Stimulated activated naive CD8-positive, alpha-beta T cell treated with anti-CD3 and anti-CD28 coated beads, Interleukin-15, Interleukin-2, amounts not matched to agents 100 ng/mL and 50 ng/mL, for 24 hours (primary cell): ENCODE results near the gene EIF3CL.
A peak's percentile ranks its signal among the peaks of the same experiment; 100 is the strongest.
"Not testable (repeated sequence)": the region's sequence is repeated elsewhere in the genome, so short reads cannot be mapped to it uniquely, and the experiment has no call there.

ENCODE experiments used
- H3K27ac Mint-ChIP-seq: one replicate; pipeline ENCODE4 v1.8.0; 2021; ENCODE audit warnings: mild to moderate bottlenecking, mixed read lengths
- H3K27me3 Mint-ChIP-seq: one replicate; pipeline ENCODE4 v1.8.0; 2021; ENCODE audit warnings: mixed read lengths
- H3K36me3 Mint-ChIP-seq: one replicate; pipeline ENCODE4 v1.8.0; 2021; ENCODE audit warnings: low read depth, mixed read lengths
- H3K4me1 Mint-ChIP-seq: one replicate; pipeline ENCODE4 v1.8.0; 2021; ENCODE audit warnings: low read depth, mixed read lengths
- H3K4me3 Mint-ChIP-seq: one replicate; pipeline ENCODE4 v1.8.0; 2021; ENCODE audit warnings: mild to moderate bottlenecking, mixed read lengths
- H3K9me3 Mint-ChIP-seq: one replicate; pipeline ENCODE4 v1.8.0; 2021; ENCODE audit warnings: mixed read lengths

Gene EIF3CL, protein sequence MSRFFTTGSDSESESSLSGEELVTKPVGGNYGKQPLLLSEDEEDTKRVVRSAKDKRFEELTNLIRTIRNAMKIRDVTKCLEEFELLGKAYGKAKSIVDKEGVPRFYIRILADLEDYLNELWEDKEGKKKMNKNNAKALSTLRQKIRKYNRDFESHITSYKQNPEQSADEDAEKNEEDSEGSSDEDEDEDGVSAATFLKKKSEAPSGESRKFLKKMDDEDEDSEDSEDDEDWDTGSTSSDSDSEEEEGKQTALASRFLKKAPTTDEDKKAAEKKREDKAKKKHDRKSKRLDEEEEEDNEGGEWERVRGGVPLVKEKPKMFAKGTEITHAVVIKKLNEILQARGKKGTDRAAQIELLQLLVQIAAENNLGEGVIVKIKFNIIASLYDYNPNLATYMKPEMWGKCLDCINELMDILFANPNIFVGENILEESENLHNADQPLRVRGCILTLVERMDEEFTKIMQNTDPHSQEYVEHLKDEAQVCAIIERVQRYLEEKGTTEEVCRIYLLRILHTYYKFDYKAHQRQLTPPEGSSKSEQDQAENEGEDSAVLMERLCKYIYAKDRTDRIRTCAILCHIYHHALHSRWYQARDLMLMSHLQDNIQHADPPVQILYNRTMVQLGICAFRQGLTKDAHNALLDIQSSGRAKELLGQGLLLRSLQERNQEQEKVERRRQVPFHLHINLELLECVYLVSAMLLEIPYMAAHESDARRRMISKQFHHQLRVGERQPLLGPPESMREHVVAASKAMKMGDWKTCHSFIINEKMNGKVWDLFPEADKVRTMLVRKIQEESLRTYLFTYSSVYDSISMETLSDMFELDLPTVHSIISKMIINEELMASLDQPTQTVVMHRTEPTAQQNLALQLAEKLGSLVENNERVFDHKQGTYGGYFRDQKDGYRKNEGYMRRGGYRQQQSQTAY

GRCh38 chr16:28403220-28404072 is at the start of gene EIF3CL:
Gene EIF3CL (minus strand): TSS chr16:28403841. CDS start chr16:28403618, 223 bp downstream.
- H3K4me3 Mint-ChIP-seq = peak within 1 kb of the TSS; percentile 78
- not testable (repeated sequence) for H3K36me3 Mint-ChIP-seq, H3K9me3 Mint-ChIP-seq, H3K27me3 Mint-ChIP-seq, H3K4me1 Mint-ChIP-seq, H3K27ac Mint-ChIP-seq

DNA sequence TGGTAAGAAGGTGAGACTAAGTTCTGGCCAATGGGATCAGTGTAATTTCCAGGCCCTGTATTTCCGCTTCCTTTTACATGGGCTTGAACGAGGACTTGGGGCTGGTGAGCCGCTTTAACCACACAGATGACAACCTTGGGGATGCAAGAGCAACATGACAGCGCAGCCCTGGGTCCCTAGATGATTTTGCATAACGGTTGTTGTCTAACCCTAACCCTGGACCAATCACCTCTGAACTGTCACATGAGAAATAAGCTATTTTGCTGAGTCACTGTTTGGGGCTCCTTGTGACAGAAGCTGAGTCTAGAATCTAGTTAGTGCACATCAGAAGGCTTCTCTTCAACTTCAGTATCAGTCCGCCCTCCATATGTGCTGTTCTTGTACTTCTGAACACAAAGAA is 43.4 kb upstream of the EIF3CL start:
- H3K4me3 Mint-ChIP-seq, H3K27me3 Mint-ChIP-seq, H3K9me3 Mint-ChIP-seq, H3K4me1 Mint-ChIP-seq, H3K36me3 Mint-ChIP-seq, H3K27ac Mint-ChIP-seq: not testable (repeated sequence)

DNA sequence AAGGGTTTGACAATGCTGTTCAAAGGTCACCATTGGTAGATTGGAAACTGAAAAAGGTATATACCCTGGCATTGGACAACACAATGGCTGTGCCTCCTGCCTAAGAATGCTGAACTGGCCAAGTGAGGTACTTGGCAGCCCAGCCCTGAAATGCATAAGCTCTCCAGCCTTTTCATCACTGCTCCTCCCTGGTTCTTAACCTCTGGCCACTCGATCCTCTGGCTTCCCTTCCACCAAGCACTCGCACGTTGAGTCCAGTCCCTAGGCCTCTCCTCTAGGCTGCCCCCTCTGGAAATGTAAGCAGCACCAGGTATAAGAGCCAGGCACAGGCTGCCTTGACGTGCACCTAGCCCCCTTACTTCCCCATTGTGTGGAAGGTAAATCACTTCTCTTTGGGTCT is 42.7 kb upstream of the EIF3CL start:
- not testable (repeated sequence) for H3K27me3 Mint-ChIP-seq, H3K27ac Mint-ChIP-seq, H3K4me3 Mint-ChIP-seq, H3K9me3 Mint-ChIP-seq, H3K4me1 Mint-ChIP-seq, H3K36me3 Mint-ChIP-seq

DNA sequence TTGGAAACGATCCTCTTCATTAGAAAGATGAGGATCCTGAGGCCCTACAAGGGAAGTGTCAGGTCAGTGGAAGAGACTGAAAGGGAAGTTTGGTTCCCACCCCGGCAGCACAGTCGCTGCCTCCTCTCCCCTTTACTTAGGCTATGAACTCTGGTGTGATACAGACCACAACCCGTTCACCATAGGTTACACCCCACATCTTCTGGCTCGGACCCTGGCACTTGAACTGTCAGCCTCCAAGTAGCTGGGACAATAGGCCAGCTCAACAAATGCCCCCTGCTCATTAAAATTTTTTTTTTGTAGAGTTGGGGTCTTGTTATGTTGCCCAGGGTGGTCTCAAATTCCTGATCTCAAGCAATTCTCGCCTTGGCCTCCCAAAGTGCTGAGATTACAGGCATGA is 40.3 kb upstream of the EIF3CL start:
- H3K36me3 Mint-ChIP-seq, H3K4me1 Mint-ChIP-seq, H3K9me3 Mint-ChIP-seq, H3K27me3 Mint-ChIP-seq, H3K27ac Mint-ChIP-seq, H3K4me3 Mint-ChIP-seq: not testable (repeated sequence)

GRCh38 chr16:28438899-28439298 is 35.3 kb upstream of the EIF3CL start:
- not testable (repeated sequence) for H3K9me3 Mint-ChIP-seq, H3K4me1 Mint-ChIP-seq, H3K4me3 Mint-ChIP-seq, H3K36me3 Mint-ChIP-seq, H3K27ac Mint-ChIP-seq, H3K27me3 Mint-ChIP-seq

DNA sequence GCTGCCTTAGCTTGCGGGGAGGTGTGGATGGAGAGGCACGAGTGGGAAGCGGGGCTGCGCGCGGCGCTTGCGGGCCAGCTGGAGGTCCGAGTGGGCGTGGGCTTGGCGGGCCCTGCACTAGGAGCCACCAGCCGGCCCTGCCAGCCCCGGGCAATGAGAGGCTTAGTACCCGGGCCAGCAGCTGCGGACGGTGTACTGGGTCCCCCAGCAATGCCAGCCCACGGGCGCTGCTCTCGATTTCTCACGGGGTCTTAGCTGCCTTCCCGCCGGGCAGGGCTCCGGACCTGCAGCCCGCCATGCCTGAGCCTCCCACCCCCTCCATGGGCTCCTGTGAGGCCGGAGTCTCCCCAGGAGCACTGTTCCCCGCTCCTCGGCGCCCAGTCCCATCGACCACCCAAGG is 31.7 kb upstream of the EIF3CL start:
- not testable (repeated sequence) for H3K27ac Mint-ChIP-seq, H3K36me3 Mint-ChIP-seq, H3K9me3 Mint-ChIP-seq, H3K4me3 Mint-ChIP-seq, H3K27me3 Mint-ChIP-seq, H3K4me1 Mint-ChIP-seq

DNA sequence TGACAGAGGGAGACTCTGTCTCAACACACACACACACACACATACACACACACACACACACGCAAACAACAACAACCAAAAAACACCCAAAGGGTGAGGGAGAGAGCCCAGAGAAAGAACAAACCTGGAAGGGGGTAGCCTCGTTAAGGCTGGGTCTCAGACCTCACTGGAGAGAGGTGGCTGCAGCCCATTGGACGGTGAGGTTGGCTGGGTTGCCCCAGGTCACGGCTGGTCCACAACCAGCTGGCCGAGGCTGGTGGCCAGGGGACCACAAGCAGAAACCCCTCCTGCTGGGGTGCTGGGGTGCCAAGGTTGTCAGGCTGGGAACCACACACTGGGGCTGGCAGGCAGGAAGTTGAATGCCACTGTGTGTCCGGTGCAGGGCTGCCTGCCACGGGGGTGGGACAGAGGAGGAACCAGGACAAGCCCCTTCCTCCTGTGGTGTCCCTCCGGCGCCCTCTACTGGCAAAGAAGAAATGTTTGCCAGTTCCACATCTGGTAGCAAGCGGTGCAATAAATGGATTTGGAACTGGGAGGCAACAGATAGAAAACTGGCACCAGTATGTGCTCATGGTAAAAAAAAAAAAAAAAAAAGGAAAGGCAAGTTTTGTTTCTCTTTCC is 22.5 kb upstream of the EIF3CL start:
- H3K27ac Mint-ChIP-seq, H3K36me3 Mint-ChIP-seq, H3K4me1 Mint-ChIP-seq, H3K4me3 Mint-ChIP-seq, H3K27me3 Mint-ChIP-seq, H3K9me3 Mint-ChIP-seq: not testable (repeated sequence)

GRCh38 chr16:28421071-28421750 is 17.6 kb upstream of the EIF3CL start:
- H3K4me1 Mint-ChIP-seq, H3K27ac Mint-ChIP-seq, H3K27me3 Mint-ChIP-seq, H3K36me3 Mint-ChIP-seq, H3K9me3 Mint-ChIP-seq, H3K4me3 Mint-ChIP-seq: not testable (repeated sequence)

GRCh38 chr16:28417033-28417432 is 13.4 kb upstream of the EIF3CL start:
- not testable (repeated sequence) for H3K9me3 Mint-ChIP-seq, H3K36me3 Mint-ChIP-seq, H3K4me3 Mint-ChIP-seq, H3K27me3 Mint-ChIP-seq, H3K27ac Mint-ChIP-seq, H3K4me1 Mint-ChIP-seq

DNA sequence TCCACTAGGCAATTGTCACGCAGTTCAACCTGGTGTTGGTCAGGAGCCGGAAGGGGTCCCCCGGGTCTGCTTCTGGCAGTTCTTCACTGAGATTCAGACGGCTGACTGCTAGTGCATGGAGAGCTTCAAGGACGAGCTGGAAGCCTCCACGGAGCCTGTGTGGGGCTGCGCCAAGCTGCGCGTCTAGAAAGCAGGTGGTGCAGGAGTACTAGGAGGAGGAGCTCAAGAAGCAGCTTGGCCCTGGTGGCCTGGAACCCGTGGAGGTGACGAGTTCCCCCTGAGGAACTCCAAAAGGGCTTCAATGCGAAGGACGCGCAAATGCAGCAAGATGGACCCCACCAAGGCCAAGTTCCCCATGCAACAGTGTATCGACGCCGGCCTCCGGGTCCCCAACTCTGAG is 10.9 kb upstream of the EIF3CL start:
- H3K4me1 Mint-ChIP-seq, H3K27me3 Mint-ChIP-seq, H3K9me3 Mint-ChIP-seq, H3K36me3 Mint-ChIP-seq, H3K4me3 Mint-ChIP-seq, H3K27ac Mint-ChIP-seq: not testable (repeated sequence)

DNA sequence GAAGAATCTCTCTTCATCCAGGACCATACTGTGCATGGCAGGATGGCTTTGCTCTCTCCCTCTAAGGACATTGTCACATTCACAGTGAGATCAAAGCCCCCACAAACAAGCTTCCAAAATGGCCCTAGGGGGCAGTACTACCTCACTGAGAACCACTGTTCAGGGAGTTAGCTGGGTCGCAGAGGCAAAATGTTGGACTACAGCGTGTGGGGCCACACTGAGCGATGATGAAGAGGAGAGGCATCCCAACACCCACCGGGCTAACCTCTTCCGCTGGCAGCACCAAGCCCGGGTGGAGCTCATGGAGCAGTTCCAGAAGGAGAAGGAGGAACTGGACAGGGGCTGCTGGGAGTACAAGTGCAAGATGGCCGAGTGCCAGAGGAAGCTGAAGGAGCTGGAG is 9.9 kb upstream of the EIF3CL start:
- not testable (repeated sequence) for H3K27ac Mint-ChIP-seq, H3K27me3 Mint-ChIP-seq, H3K36me3 Mint-ChIP-seq, H3K4me3 Mint-ChIP-seq, H3K4me1 Mint-ChIP-seq, H3K9me3 Mint-ChIP-seq

- not testable (repeated sequence) for H3K27ac Mint-ChIP-seq, H3K4me1 Mint-ChIP-seq, H3K36me3 Mint-ChIP-seq, H3K27me3 Mint-ChIP-seq, H3K4me3 Mint-ChIP-seq, H3K9me3 Mint-ChIP-seq
Observed at GRCh38 chr16:28392054-28392453, 11.6 kb downstream of the EIF3CL start.

DNA sequence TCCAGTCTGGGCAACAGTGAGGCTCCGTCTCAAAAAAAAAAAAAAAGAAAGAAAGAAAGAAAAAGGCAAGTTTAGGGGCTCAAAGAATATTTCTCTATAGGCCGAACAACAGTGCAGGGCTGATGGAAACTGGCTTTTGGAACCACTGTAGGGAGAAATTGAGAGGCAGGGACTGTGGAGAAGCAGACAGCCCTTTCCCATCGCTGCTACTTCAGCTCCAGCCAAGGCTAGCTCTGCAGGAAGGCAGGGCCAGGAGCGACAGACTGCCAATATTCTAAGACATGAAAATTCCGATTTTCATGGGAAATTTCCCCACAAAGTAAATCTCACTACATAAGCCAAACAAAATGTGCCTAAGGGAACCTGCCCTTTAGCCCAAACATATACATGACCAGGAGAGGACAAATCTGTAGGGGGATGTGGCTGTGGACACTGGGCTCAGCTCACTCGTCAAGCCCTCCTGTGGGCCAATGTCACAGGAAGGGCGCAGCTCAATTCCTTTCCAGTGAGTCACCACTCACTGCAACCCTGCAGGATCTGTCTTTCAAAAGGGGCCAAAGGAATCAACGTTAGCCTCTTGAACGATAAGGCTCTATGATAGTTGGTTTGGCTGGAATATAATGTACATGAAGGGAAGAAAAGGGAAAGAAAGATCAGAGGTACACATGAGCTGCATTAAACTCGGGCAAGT is 21.3 kb downstream of the EIF3CL start:
- H3K4me3 Mint-ChIP-seq, H3K36me3 Mint-ChIP-seq, H3K4me1 Mint-ChIP-seq, H3K27me3 Mint-ChIP-seq, H3K27ac Mint-ChIP-seq, H3K9me3 Mint-ChIP-seq: not testable (repeated sequence)

- H3K4me3 Mint-ChIP-seq, H3K27me3 Mint-ChIP-seq, H3K27ac Mint-ChIP-seq, H3K9me3 Mint-ChIP-seq, H3K36me3 Mint-ChIP-seq, H3K4me1 Mint-ChIP-seq: not testable (repeated sequence)
Observed at GRCh38 chr16:28377822-28378221, 25.8 kb downstream of the EIF3CL start.
